NCI-H774 (cell line): Measurements from ENCODE around the gene MEDAG.

Experiments used
- DNase-seq: peaks from one replicate; lab custom pipeline; 2025; lab: John Stamatoyannopoulos, UW

The MEDAG gene

DNA sequence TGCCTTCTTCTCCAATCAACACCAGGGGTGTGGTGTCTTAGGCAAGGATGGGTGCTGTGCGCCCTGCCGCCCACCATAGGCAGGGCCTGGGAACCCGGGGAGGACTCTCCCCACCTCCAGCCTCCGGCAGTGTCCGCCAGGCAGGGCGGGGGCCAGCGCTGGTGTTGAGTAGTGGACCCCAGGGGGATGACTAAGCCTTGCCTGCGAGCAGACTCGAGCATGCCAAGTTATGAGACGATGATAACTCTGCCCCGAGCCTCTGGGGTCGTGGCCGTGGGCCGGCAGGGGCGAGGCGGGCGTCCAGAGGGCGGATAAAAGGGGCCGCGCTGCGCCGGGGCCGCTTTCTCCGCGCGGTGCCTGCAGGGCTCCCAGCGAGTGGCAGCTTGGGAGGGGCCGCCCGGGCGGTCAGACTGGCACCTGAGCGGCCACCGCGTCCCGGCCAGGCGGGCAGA lies at the start of gene MEDAG:
MEDAG (plus strand) TSS at position 340 of the 452 bp plus-strand sequence. CDS start 245 bp downstream, outside the sequence.
- DNase-seq, result no peak

DNA sequence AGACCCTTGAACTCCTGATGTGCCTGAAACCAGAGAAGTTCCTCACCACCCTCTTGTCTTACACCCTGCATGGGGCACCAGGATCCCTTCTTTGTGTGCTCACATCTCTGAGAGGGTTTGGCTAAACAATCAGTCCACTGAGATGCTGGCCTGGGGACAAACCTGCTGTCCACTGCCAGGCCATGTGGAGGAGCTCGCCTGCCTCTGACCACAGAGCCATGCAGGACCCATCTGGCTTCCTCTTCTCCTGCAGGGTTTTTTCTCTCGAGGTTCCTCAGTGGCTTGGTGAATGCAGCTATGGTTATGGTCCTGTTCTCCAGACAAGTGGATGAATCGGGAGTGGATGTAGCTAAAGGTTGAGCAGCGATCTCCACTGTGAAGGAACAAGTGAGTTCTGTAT lies 49.1 kb upstream of the MEDAG start:
- no peak for DNase-seq

DNA sequence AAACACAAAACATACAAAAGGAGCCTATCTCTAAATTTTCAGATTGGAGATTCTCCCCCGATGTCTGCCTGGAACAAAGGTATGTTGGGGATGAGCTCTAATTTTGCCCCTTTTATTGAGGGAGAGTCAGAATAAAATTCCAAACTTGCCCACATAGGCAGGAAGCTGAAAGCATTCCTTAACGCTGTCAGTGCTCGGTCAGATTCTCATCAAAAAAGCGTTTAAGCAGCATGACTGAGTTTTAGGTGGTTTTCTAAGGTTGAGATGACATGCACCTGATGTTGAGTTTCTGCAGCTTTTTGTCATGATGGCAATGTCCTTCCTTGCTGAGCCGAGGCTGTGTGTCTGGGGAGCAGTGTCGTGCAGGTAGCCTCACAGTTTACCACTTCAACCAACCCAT lies 48.4 kb upstream of the MEDAG start:
- no peak for DNase-seq

DNA sequence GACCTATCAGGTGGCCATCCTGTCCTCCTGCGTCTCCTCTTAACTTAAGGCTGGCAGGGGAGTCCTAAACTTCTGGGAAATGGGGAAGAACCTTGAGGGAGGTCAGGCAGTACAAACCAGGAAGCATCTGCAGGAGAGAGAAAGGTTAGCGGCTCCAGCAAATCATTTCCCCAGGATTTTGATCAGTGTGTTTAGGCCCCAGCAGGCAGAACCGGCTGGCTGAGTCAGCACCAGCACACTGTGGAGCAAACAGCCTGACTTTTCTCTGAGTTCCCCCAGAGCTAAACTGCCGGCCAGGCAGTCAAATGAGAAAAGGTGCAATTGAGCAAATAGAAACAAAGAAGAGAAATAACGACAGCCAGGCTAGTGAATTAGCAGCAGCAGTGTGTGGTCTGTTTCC lies 46.7 kb upstream of the MEDAG start:
- DNase-seq, result no peak

DNA sequence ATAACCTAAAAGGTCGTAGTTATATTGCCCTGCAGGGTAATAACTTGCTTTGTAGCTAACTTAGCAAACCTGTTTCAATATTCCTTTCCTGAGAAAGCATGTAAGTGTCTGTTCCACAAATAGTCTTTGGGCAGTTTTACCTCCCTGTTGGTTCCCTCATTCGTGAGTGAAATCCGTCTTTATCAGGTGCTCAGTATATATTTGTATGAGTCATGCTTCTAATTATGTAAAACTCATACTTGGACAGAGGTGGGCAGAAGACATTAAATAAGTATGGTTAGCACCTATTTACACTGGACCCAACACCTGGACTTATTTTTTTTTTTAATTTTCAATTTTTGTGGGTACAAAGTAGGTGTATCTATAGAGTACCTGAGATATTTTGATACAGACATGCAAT lies 44.9 kb upstream of the MEDAG start:
- DNase-seq, result no peak

DNA sequence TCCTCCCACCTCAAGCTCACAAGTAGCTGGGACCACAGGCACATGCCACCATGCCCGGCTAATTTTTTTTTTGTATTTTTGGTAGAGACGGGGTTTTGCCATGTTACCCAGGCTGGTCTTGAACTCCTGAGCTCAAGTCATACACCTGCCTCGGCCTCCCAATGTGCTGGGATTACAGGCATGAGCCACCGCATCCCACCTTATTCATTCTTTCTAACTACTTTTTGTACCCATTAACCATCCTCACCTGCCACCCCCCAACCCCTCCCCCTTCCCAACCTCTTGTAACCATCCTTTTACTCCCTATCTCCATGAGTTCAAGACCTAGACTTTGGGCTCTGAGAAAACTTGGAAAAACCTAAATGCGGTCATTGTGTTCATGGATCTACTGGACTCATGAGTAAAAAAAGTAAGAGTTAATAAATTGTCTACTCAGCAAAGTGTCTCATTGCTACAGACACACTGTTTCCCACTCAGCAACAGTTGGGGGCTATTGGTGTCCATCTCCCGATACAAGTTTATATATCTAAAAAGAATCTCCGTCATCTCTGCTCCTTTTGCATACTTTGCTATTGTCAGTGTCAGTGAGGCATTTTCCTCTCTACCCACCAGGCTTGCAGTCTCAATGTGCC lies 44.1 kb upstream of the MEDAG start:
- DNase-seq, result no peak

DNA sequence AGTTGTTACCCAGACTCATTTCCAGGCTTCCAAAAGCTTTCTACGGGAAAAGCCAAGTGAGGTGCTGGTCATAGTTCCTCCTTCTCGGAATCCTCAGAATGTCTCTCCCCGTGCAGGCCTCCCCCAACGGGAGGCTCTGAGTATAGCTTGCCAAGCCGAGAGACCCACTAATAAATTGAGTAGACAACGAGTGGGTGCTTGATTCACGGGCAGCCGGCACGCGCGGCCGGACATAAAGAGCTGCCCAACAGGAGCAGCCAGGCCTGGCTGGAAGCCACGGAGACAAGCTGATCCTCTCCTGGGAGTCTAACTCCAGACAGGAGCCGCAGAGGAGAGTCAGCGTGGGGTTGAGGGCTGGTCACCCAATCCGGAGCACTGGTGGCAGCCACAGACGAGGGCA lies 43.4 kb upstream of the MEDAG start:
- DNase-seq, result no peak

DNA sequence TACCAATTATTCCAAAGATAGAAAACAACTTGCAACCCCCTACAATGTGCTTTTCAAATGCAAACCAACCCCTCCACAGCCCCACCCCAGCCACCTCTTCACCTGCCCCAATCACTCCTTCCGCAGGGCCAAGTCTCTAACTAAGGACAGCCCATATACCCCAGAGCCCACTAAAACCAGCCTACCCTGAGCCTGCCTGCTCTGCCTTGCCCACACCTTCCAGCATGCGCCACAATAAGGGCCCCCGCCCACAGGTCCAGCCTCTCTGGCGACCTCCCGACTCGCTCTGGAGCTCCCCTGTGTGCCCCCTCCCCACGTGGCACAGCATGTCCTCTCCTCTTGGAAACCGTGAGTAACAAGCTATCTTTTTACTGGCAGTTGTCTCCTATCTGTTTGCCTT lies 42.8 kb upstream of the MEDAG start:
- DNase-seq, result no peak

DNA sequence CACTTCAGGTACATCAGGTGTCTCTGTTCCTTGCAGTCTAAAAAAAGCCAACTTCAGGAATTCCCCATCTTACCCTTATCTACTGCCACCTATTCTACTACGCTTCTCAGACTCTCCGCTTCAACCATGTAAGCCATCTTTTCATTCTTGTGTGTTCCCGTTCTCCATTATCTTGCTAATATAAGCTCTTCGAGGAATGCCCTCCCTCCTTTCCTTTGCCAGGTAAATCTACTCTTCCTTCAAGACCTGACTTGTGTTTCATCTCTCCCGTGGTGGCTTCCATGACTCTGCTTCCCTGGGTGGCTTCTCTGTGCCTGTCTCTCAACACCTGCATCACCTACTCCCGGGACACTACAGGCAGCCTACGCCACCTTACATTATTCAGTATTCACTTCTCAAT lies 42.3 kb upstream of the MEDAG start:
- no peak for DNase-seq

DNA sequence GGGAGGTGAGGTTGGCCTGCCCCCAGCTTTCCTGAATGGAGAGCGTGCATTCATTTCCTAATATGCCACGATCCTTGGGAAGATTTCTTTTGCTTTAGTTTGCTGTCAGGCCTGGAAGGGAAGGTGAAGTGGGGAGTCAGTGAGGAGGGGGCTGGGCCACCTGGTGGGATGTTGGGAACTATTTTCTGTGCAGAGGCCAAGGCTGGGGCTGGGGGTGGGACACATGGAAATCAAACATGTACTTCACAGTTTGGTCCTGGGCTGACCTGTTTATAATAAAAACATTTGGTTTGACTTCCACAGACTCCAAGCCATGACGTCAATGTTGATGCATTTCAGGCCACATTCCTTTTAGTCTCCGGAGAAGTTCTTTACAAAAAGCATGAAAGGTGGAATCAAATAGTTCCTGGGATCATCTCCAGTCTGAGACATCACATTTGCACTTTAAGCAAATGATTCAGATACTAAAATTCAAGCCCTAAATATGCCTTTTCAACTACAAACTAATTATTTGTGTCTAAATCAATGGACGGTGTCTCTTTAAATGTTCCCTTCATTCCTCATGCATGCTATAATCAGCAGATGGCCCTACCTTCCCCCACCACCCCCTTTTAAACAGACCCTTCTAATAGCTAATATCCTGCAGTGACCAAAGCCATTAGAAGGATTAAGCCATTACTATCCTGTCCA lies 41.5 kb upstream of the MEDAG start:
- no peak for DNase-seq

DNA sequence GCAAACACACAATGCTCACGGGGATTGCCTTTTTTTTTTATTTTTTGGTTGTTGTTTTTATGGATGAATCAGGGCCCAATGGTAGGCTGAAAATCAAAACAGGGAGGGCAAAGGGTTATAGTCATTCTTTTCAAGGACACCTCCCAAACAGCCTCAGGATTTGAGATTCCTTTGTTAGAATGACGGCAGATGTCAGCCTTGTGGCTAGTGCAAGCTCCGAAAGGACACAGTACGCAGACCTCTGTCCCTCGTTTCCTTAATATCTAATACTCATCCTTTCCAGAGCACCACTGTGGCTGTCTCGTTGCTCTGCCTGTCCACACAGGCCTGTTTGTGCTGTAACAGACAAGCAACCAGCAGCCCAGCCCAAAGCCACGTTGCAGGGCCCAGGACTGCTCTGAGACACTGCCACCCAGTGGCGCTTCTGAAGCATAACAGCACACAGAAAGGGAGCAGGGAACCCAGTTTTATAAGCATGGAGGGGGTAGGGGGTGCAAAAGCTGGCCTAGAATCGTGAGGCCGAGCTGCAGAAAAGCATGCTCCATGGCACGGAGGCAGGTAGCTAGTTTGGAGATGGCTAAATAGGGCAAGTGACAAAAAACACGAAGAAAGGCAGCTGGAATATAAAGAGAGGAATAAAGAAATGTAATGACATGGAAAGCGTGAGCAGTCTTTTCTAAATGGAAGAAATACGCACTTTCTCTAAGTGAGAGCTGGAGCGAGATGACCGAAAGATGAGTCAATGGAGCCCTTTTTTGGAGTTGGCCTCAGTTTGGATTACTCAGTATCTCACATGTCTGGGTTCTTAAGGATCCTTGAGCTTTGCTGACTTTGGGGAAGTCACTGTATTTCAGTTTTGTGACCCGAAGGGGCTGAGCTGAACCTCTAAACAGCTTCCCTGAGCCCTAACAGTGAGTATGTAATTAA lies 40.7 kb upstream of the MEDAG start:
- DNase-seq, result peak; percentile 56

DNA sequence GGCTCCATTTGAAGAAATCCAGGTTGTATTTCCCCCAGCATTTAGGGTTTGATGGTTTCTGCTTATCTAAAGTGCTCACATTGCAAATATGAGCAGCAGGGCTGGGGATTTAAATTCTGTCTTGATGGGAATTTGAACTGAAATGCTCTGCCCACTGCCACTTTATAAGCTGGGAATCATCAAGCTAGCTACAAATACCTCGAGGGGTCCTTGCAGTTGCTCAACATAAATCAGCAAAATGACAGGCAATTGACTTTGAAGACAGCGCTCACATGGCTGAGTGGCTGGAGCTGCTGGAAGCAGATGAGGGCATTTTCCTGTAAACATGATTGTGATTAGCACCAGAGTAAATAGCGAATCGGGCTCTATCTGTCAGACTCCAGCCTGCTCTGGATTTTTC lies 39.4 kb upstream of the MEDAG start:
- no peak for DNase-seq

DNA sequence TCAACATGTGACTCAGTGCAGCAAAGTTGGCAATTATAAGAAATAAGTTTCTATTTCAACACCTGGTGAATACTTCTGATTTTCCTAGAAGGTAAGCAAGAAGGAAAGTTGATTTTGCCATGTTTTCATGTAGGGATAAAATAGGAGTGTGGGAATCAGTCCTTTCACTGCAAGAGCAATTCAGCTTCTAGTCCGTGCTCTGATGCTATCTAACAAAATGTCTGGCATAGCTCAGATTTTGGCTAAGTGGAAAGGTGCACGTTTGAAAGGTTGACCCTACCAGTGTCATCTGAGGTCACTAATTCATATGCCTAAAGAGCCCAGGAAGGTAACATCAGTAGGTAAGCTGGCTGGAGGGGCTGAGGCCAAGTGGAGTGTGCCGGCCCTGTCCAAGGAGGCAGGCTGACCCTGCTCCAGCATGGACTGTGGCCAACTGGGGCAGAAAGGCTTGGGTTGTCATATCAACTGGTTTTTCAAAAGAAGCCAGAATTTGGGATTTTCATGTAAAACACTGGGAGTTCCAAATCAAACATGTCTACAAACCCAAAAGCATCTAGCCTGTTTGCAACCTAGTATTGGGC lies 38.9 kb upstream of the MEDAG start:
- no peak for DNase-seq

DNA sequence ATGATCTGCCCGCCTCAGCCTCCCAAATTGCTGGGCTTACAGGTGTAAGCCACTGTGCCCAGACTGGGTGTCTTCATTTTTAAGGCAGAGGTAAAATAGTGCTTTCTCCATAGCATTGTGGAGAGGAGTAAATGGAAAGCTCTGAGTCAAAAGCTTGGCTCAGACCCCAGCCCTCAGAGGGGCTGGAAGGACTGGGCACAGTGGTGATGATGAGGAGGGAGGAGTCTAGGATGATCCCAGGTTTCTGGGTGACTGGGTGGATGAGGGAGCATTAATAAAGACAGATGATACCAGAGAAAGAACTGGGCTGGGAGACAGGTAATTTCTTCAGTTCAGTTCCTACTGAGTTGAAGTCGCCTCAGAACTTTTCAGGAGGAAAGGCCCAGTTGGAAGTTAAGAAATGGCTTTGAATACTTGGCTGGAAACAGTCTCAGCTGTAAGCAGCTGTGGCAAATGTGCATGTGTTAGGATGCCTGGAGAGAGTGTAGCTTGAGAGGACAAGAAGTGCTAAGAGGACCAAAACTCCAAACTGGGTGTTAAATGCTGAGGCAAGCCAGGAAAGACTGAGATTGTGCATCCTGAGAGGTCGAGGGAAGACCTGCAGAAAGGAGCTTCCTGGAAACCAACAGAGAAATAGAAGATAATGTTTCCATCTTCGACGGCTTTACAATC lies 37.1 kb upstream of the MEDAG start:
- DNase-seq, result no peak

DNA sequence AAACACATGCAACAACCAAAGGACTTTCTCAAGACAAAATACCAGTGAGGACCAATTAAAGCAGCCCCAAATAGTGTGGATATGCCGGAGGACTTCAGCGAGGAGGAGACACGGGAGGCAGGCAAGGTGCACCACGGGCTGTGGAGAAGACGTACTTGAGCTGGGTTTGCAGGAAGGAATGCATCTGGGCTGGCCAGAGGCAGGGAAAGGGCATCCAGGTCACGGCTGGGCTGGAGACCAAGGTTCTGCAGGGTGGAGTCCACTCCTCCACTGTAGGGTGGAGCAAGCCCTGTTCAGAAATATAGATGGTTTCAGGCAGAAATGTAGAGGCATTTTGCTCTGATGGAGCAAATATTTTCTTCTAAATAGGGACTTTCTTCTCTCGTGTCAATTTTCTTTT lies 36.6 kb upstream of the MEDAG start:
- no peak for DNase-seq

DNA sequence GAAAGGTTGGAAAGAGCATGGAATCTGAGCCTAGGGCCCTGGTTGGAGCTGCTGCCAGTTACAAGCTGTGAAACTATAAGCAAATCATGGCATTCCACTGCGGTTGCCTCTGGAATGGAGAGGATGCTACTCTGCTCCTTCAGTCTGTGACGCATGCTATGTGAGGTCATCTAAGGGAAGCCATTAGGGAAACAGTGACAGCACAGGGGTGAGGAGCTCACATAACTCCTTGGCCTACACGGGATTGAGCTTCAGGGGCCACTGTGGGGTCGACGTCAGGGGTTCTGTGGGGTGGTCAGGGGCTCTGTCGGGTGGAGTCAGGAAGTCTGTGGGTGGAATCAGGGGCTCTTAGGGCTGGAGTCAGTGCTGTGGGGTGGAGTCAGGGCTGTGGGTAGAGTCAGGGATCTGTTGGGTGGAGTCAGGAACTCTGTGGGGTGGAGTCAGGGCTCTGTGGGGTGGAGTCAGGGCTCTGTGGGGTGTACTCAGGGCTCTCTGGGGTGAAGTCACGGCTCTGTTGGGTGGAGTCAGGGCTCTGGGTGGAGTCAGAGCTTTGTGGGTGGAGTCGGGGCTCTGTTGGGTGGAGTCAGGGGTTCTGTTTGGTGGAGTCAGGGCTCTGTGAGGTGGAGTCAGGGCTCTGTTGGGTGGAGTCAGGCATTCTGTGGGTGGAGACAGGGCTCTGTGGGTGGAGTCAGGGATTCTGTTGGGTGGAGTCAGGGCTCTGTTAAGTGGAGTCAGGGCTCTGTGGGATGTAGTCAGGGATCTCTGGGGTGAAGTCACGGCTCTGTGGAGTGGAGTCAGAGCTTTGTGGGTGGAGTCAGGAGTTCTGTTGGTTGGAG lies 35.8 kb upstream of the MEDAG start:
- DNase-seq, result peak; percentile 62

DNA sequence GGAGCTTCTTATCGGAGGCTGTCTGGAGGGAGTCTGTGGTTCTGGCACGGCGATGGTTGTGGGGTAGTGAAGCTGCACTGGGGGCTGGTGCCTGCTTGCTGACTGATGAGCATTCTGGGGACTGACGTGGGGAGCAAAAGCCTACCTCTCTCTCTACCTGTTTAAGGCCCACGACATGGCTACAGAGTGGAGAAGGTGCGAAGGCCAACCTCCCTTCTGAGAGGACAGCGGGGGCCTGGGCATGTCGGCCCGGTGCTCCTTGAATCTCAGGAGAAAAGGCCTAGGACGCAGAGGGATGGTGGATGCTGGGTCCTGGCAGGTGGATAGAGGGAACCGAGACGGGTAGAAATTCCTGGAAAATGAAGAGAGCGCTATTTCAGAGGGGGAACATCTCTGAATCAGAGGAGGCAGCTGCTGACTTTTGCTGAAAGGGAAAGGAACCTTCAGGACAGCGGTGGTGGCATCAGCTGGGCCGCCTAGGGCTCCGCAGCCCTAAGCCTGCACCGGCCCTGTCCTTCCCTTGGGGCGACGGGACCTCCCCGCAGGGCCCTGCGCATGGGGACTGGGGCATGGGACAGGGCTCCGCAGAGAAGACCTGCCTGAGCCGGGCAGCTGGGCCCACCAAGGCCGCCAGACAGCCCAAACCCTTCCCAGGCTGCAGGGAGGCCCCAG lies 35.0 kb upstream of the MEDAG start:
- DNase-seq, result no peak

DNA sequence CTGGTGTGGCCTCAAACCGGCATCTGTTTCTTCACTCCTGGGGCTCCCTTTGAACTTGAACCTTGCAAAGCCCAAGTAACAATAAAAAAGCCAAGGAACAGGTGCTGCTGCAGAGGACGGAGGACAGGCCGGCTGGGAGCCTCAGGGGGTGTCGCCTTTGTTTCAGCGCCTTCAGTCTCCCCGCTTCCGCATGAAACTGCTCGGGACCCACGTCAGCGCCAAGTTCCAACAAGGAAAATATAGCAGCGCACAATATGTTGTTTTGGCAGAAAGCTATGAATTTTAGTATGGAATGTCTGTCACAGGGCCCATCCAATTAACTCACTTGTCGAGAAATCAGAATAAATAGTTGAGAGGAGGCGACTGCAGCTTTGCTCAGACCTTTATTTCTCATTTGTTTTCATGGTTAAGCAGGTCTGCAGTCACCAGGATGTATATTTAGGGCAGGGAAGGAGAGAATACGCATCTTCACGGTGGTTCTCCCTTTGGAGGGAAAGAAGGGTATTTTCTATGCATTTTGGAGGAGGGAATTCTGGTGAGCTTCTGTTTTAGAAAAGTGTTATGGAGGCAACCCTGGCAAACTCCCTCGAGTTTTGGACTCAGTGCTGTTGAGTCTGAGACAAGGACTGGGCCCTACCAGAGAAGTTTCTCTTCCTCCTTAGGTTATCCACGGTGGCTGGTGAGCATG lies 34.3 kb upstream of the MEDAG start:
- DNase-seq, result no peak

DNA sequence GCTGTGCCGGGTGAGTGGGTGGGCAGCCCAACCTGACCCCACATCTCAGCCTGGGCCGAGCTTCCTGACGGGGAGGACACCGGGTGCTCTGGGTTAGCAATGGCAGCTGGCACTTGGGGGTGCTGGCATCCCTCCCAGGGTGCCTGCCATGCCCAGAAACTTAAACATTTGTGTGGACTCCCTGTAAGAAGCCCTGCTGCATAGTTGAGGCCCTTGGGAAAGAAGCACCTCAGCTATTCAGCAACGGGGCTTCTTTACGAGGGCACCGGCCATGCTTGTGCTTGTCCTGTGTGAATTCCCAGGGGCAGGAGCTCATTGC lies 33.8 kb upstream of the MEDAG start:
- no peak for DNase-seq
